Liver (tissue), 9 donors: ENCODE results near the gene CNNM1. TPM values are rescaled to one million over a fixed set of nuclear protein-coding genes. Genes with fewer than 3 reads are reported as not detected.

Source experiments
- DNase-seq: peaks from one replicate; pipeline ENCODE4 v3.0.0-alpha.2; 2017; ENCODE audit warnings: low spot score
- H3K27ac ChIP-seq, 2 donors: one replicate each; pipeline ENCODE4 v1.7.0; 2013; ENCODE audit warnings: inconsistent platforms in 2 of 2, low read length in 2 of 2, control low read depth in 1 of 2, low read depth in 1 of 2, mild to moderate bottlenecking in 1 of 2
- H3K27me3 ChIP-seq, 4 donors: one replicate each; pipeline versions ENCODE4 v1.6.1 to v1.7.0; 2013; ENCODE audit warnings: low read length in 3 of 4, inconsistent platforms in 1 of 4, mild to moderate bottlenecking in 1 of 4, moderate library complexity in 1 of 4; ENCODE audit not compliant: control insufficient read depth in 4 of 4, insufficient read depth in 4 of 4
- H3K36me3 ChIP-seq, 4 donors: one replicate each; pipeline versions ENCODE4 v1.6.1 to v1.7.0; 2013; ENCODE audit warnings: low read length in 3 of 4, mild to moderate bottlenecking in 3 of 4, low read depth in 1 of 4, moderate library complexity in 1 of 4; ENCODE audit not compliant: control insufficient read depth in 4 of 4, insufficient read depth in 3 of 4
- H3K4me1 ChIP-seq, 4 donors: one replicate each; pipeline versions ENCODE4 v1.6.1 to v1.7.0; 2013; ENCODE audit warnings: low read length in 3 of 4, mild to moderate bottlenecking in 3 of 4, moderate library complexity in 1 of 4; ENCODE audit not compliant: control insufficient read depth in 4 of 4, insufficient read depth in 4 of 4
- H3K4me3 ChIP-seq, 3 donors: one replicate each; pipeline versions ENCODE4 v1.6.1 to v1.7.0; 2013; ENCODE audit warnings: low read length in 3 of 3, control low read depth in 1 of 3, low read depth in 1 of 3, mild to moderate bottlenecking in 1 of 3
- H3K9ac ChIP-seq, 2 donors: one replicate each; pipeline ENCODE4 v1.7.0; 2013; ENCODE audit warnings: low read length in 2 of 2, mild to moderate bottlenecking in 2 of 2, moderate library complexity in 2 of 2, control low read depth in 1 of 2, low read depth in 1 of 2
- H3K9me3 ChIP-seq, 4 donors: one replicate each; pipeline versions ENCODE4 v1.6.1 to v1.7.0; 2013; ENCODE audit warnings: low read length in 3 of 4; ENCODE audit not compliant: control insufficient read depth in 4 of 4
- EGR1 ChIP-seq, 2 donors: IDR thresholded peaks; 2 replicates each; pipeline ENCODE4 v1.6.1; 2016 to 2018; ENCODE audit warnings: antibody characterized with exemption in 2 of 2, low read depth in 2 of 2
- FOXA1 ChIP-seq: IDR thresholded peaks from 2 replicates; pipeline ENCODE4 v1.6.1; 2016; ENCODE audit warnings: antibody characterized with exemption
- FOXA2 ChIP-seq: IDR thresholded peaks from 2 replicates; pipeline ENCODE4 v1.6.1; 2016; ENCODE audit warnings: antibody characterized with exemption
- GABPA ChIP-seq, 2 donors: IDR thresholded peaks in 1 of 2; conservative IDR thresholded peaks in 1 of 2; 2 replicates each; pipeline ENCODE4 v1.6.1; 2016; ENCODE audit warnings: antibody characterized with exemption in 2 of 2, mild to moderate bottlenecking in 1 of 2, moderate library complexity in 1 of 2
- HNF4A ChIP-seq, 2 donors: conservative IDR thresholded peaks; 2 replicates each; pipeline ENCODE4 v1.6.1; 2016; ENCODE audit warnings: antibody characterized with exemption in 2 of 2, mild to moderate bottlenecking in 2 of 2
- HNF4G ChIP-seq: IDR thresholded peaks from 2 replicates; pipeline ENCODE4 v1.6.1; 2016; ENCODE audit warnings: antibody characterized with exemption
- JUND ChIP-seq, 2 donors: IDR thresholded peaks; 2 replicates each; pipeline ENCODE4 v1.6.1; 2016; ENCODE audit warnings: antibody characterized with exemption in 2 of 2
- NR2F2 ChIP-seq: IDR thresholded peaks from 2 replicates; pipeline ENCODE4 v1.6.1; 2016; ENCODE audit warnings: antibody characterized with exemption
- RAD21 ChIP-seq, 2 donors: IDR thresholded peaks; 2 replicates each; pipeline ENCODE4 v1.6.1; 2016; ENCODE audit warnings: antibody characterized with exemption in 2 of 2, mild to moderate bottlenecking in 2 of 2
- RXRA ChIP-seq, 2 donors: IDR thresholded peaks; 2 replicates each; pipeline ENCODE4 v1.6.1; 2017 to 2018; ENCODE audit warnings: antibody characterized with exemption in 2 of 2, mild to moderate bottlenecking in 1 of 2
- SP1 ChIP-seq: IDR thresholded peaks from 2 replicates; pipeline ENCODE4 v1.6.1; 2018; ENCODE audit warnings: antibody characterized with exemption, mild to moderate bottlenecking
- TAF1 ChIP-seq: conservative IDR thresholded peaks from 2 replicates; pipeline ENCODE4 v1.6.1; 2016; ENCODE audit warnings: antibody characterized with exemption, mild to moderate bottlenecking
- YY1 ChIP-seq: IDR thresholded peaks from 2 replicates; pipeline ENCODE4 v1.6.1; 2016; ENCODE audit warnings: antibody characterized with exemption, mild to moderate bottlenecking
- WGBS: extraction: QIAGEN DNeasy Blood & Tissue Kit; methylation state at CpG from one replicate; pipeline ENCODE4 v1.1.7; 2013; 5-methylcytosine and 5-hydroxymethylcytosine counted together
- polyA plus RNA-seq, 2 donors: library from polyadenylated mRNA; stranded (reverse) in 1 of 2; unstranded in 1 of 2; fragments of 200-250 nt in 1 of 2; fragments of >200 nt in 1 of 2; fragmentation: Nextera tagmentation in 1 of 2; extraction: Ambion mirVana in 1 of 2; gene quantifications; one replicate each; pipeline versions ENCODE4 v1.2.1 to v1.2.3, GENCODE V29; 2013 to 2015
- total RNA-seq, 2 donors: library from RNA; depleted of rRNA; stranded (reverse); fragments of >200 nt; gene quantifications; one replicate each; pipeline ENCODE4 v1.2.3, GENCODE V29; 2014
- TF ChIP-seq, protein P1 (sequence below): fragments of 150-350 bp; IDR thresholded peaks from 2 replicates; pipeline ENCODE4 v1.5.1; 2017; ENCODE audit warnings: improper control_type of control experiment, low read depth, low read length; ENCODE audit not compliant: missing input control
- TF ChIP-seq, protein P2 (sequence below): IDR thresholded peaks from 2 replicates; pipeline ENCODE4 v1.6.1; 2016; ENCODE audit warnings: antibody characterized with exemption
- TF ChIP-seq, protein P3 (sequence below): IDR thresholded peaks from 2 replicates; pipeline ENCODE4 v1.6.1; 2016; ENCODE audit warnings: antibody characterized with exemption
- TF ChIP-seq, protein P4 (sequence below): IDR thresholded peaks from 2 replicates; pipeline ENCODE4 v1.6.1; 2016; ENCODE audit warnings: antibody characterized with exemption, mild to moderate bottlenecking
- TF ChIP-seq, protein P5 (sequence below): IDR thresholded peaks from 2 replicates; pipeline ENCODE4 v1.6.1; 2016; ENCODE audit warnings: antibody characterized with exemption
- donor health status: healthy.
- donor health status: healthy.
- donor health status: healthy.
- donor health status: healthy.
- donor health status: healthy.

CNNM1 gene
- total and polyA plus RNA-seq, 4 donors, result 0.05 to 0.10 (median 0.07) TPM

DNA sequence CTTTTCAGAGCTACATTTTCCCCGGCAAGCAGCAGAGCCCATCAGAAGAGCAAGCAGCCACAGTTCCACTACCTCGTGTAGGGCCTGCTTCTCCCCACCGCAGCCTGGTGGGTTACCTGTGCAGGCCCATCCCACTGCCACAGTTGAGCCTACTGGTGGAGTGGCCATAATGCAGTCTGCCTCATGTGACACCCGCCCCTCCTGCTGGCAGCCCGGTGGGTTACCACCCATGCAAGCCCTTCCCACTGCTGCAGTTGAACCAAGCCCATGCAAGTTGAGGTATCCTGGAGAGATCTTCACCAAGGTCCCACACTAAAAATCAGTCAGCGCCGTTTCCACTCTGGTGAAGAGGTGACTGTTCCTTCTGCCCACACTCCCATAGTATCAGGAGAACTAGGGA is 32.1 kb upstream of the CNNM1 start:
- no peak overlapping the region for H3K4me3 ChIP-seq
- H3K27ac ChIP-seq, result no peak overlapping the region
- 91% methylated on average over 7 of the region's 7 CpGs for WGBS
- peaks cover 0 to 5% (median 0%) of the 10 kb centered on the region in 4 donors for H3K4me1 ChIP-seq
- no peak for TF ChIP-seq FOXA2
- no peak for TF ChIP-seq JUND (IDR thresholded peaks at IDR 0.05)
- TF ChIP-seq HNF4A (conservative IDR thresholded peaks at IDR 0.05), result no peak
- TF ChIP-seq EGR1 (IDR thresholded peaks at IDR 0.05; ENCODE audit: low read depth in 2 of 2), result no peak
- no peak for TF ChIP-seq RXRA (IDR thresholded peaks at IDR 0.05)
- no peak for TF ChIP-seq RAD21 (IDR thresholded peaks at IDR 0.05)
- TF ChIP-seq FOXA1, result no peak
- TF ChIP-seq, protein P1, sequence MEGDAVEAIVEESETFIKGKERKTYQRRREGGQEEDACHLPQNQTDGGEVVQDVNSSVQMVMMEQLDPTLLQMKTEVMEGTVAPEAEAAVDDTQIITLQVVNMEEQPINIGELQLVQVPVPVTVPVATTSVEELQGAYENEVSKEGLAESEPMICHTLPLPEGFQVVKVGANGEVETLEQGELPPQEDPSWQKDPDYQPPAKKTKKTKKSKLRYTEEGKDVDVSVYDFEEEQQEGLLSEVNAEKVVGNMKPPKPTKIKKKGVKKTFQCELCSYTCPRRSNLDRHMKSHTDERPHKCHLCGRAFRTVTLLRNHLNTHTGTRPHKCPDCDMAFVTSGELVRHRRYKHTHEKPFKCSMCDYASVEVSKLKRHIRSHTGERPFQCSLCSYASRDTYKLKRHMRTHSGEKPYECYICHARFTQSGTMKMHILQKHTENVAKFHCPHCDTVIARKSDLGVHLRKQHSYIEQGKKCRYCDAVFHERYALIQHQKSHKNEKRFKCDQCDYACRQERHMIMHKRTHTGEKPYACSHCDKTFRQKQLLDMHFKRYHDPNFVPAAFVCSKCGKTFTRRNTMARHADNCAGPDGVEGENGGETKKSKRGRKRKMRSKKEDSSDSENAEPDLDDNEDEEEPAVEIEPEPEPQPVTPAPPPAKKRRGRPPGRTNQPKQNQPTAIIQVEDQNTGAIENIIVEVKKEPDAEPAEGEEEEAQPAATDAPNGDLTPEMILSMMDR, result no peak
- TF ChIP-seq, protein P2, sequence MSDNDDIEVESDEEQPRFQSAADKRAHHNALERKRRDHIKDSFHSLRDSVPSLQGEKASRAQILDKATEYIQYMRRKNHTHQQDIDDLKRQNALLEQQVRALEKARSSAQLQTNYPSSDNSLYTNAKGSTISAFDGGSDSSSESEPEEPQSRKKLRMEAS, result no peak
- no peak for TF ChIP-seq TAF1
- no peak for DNase-seq
- no peak overlapping the region for H3K9ac ChIP-seq
- H3K9me3 ChIP-seq, result no peaks in the 10 kb centered on the region
- no peaks in the 10 kb centered on the region for H3K36me3 ChIP-seq
- H3K27me3 ChIP-seq, result no peaks in the 10 kb centered on the region

DNA sequence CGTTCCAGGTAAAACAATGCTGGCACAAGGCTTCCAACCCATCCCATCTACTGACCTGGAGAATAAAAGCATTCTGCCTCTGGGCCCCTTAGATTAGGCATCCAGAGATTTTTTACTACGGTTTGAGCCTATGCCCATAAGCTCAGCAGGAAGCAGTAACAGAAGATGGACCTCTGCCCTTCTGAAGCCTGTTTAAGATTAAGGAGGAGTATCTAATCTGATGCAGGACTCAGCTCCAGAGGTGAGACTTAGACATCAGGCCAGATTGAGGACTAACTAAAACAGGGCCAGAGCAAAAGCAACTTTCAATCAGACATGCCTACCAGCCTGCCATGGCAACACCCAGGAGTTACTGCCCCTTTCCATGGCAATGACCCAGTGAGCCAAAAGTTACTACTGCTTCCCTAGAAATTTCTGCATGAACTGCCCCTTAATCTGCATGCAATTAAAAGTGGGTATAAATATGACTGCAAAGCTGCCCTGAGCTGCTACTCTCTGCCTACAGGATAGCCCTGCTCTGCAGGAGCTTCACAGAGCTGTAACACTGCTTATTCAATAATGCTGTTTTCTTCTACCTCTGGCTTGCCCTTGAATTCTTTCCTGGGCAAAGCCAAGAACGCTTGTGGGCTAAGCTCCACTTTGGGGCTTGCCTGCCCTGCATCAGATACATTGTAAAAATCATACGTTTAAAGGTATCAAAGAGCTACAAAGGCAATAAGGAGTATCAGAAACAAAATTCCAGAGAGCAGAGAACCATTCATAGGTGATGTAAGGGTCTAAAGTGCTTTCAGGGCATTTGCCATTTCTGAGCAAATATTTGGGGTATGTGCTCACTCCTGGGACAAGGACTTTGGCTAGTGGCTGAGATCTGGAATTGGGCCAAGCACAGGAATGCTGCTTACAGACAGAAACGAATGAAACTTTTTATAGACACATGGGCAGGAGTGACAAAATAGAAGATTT is 25.0 kb upstream of the CNNM1 start:
- peak overlapping the region; percentile 39 to 53 for H3K27ac ChIP-seq

More for the DNA sequence above, 25.0 kb upstream of the CNNM1 start:
- 11% methylated on average over 5 of the region's 5 CpGs for WGBS
- Histone ChIP-seq H3K4me3 (no peak overlapping the region), H3K4me1 (peaks cover 3 to 34% (median 25%) of the 10 kb centered on the region in 4 donors), H3K27me3 (no peaks in the 10 kb centered on the region), H3K9ac (no peak overlapping the region), H3K9me3 (peaks cover 0 to 3% (median under 1%) of the 10 kb centered on the region in 4 donors), H3K36me3 (no peaks in the 10 kb centered on the region)
- TF ChIP-seq, protein P2, result peak; percentile 51
- TF ChIP-seq RXRA (IDR thresholded peaks at IDR 0.05), result peak; percentile 72 to 76
- TF ChIP-seq, protein P3, sequence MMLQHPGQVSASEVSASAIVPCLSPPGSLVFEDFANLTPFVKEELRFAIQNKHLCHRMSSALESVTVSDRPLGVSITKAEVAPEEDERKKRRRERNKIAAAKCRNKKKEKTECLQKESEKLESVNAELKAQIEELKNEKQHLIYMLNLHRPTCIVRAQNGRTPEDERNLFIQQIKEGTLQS, result no peak
- TF ChIP-seq, protein P4, sequence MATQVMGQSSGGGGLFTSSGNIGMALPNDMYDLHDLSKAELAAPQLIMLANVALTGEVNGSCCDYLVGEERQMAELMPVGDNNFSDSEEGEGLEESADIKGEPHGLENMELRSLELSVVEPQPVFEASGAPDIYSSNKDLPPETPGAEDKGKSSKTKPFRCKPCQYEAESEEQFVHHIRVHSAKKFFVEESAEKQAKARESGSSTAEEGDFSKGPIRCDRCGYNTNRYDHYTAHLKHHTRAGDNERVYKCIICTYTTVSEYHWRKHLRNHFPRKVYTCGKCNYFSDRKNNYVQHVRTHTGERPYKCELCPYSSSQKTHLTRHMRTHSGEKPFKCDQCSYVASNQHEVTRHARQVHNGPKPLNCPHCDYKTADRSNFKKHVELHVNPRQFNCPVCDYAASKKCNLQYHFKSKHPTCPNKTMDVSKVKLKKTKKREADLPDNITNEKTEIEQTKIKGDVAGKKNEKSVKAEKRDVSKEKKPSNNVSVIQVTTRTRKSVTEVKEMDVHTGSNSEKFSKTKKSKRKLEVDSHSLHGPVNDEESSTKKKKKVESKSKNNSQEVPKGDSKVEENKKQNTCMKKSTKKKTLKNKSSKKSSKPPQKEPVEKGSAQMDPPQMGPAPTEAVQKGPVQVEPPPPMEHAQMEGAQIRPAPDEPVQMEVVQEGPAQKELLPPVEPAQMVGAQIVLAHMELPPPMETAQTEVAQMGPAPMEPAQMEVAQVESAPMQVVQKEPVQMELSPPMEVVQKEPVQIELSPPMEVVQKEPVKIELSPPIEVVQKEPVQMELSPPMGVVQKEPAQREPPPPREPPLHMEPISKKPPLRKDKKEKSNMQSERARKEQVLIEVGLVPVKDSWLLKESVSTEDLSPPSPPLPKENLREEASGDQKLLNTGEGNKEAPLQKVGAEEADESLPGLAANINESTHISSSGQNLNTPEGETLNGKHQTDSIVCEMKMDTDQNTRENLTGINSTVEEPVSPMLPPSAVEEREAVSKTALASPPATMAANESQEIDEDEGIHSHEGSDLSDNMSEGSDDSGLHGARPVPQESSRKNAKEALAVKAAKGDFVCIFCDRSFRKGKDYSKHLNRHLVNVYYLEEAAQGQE, result peak; percentile 69
- peak; percentile 87 for TF ChIP-seq HNF4G
- no peak for TF ChIP-seq FOXA1
- TF ChIP-seq EGR1 (IDR thresholded peaks at IDR 0.05; ENCODE audit: low read depth in 2 of 2), result no peak
- TF ChIP-seq TAF1, result no peak
- peak; percentile 92 for TF ChIP-seq SP1
- TF ChIP-seq, protein P1, result no peak
- TF ChIP-seq, protein P5, sequence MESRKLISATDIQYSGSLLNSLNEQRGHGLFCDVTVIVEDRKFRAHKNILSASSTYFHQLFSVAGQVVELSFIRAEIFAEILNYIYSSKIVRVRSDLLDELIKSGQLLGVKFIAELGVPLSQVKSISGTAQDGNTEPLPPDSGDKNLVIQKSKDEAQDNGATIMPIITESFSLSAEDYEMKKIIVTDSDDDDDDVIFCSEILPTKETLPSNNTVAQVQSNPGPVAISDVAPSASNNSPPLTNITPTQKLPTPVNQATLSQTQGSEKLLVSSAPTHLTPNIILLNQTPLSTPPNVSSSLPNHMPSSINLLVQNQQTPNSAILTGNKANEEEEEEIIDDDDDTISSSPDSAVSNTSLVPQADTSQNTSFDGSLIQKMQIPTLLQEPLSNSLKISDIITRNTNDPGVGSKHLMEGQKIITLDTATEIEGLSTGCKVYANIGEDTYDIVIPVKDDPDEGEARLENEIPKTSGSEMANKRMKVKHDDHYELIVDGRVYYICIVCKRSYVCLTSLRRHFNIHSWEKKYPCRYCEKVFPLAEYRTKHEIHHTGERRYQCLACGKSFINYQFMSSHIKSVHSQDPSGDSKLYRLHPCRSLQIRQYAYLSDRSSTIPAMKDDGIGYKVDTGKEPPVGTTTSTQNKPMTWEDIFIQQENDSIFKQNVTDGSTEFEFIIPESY, result no peak
- TF ChIP-seq GABPA (IDR thresholded peaks at IDR 0.05 in 1 of 2, conservative IDR thresholded peaks at IDR 0.05 in 1 of 2), result no peak
- TF ChIP-seq YY1, result peak; percentile 34
- no peak for TF ChIP-seq NR2F2
- TF ChIP-seq RAD21 (IDR thresholded peaks at IDR 0.05), result peak; percentile 17 to 31
- peak; percentile 93 to 95 for TF ChIP-seq HNF4A (conservative IDR thresholded peaks at IDR 0.05)
- TF ChIP-seq FOXA2, result no peak
- peak; percentile 80 to 87 for TF ChIP-seq JUND (IDR thresholded peaks at IDR 0.05)
- DNase-seq, result peak; percentile 47
